Fibroblast of lung (primary cell): ENCODE measurements around the gene NKTR.

Experiments
- EZH2 ChIP-seq: IDR thresholded peaks from 2 replicates; pipeline ENCODE4 v1.5.1; 2012; ENCODE audit warnings: low read length, control low read depth, mild to moderate bottlenecking; ENCODE audit errors: missing control alignments
- TF ChIP-seq, protein P1 (sequence below), 2 donors: IDR thresholded peaks in 1 of 2; conservative IDR thresholded peaks in 1 of 2; 1 replicate in 1 of 2; 2 replicates in 1 of 2; pipeline ENCODE4 v1.5.1; 2011 to 2012; ENCODE audit warnings: low read length in 2 of 2, control low read depth in 1 of 2, inconsistent platforms in 1 of 2, low read depth in 1 of 2, mild to moderate bottlenecking in 1 of 2

DNA sequence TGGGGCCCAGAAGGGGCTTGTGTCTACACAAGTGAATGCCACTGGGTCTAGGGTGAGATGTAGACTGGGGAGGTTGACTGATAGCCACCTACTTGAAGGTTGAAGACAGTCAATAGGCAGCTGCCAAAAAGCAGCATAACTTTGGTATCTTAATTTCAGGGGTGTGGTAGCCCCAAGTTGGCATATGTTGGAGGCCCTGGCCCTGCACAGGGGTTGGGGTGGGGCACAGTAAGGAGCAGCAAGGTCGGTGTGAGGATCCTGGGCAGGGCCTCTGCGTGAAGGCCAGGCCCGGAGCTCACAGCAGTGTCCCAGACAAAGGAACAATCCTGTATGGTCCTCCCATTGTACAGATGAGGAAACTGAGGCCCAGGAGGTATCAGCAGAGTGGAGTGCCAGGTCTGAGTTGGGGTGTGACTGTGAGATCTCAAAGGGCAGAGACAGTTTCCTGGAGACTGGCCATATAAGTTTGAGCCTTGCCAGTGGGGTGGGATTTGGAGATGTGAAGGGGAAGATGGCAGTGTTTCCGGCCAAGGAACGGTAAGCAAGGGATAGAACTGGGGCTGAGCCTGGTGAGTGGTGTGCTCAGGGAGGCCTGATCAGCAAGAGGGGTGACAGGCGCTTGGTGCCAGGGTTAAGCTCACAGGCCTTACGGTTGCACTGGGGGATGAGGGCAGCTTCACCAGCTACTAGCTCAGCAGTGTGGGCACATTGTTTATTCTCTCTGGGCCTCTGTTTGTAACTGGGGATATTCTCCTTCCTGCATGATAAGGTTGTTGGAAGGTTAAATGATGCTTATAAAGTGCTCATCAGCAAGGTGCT is 86.6 kb downstream of the NKTR start:
- TF ChIP-seq, protein P1, sequence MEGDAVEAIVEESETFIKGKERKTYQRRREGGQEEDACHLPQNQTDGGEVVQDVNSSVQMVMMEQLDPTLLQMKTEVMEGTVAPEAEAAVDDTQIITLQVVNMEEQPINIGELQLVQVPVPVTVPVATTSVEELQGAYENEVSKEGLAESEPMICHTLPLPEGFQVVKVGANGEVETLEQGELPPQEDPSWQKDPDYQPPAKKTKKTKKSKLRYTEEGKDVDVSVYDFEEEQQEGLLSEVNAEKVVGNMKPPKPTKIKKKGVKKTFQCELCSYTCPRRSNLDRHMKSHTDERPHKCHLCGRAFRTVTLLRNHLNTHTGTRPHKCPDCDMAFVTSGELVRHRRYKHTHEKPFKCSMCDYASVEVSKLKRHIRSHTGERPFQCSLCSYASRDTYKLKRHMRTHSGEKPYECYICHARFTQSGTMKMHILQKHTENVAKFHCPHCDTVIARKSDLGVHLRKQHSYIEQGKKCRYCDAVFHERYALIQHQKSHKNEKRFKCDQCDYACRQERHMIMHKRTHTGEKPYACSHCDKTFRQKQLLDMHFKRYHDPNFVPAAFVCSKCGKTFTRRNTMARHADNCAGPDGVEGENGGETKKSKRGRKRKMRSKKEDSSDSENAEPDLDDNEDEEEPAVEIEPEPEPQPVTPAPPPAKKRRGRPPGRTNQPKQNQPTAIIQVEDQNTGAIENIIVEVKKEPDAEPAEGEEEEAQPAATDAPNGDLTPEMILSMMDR (conservative IDR thresholded peaks at IDR 0.05 in 1 of 2, IDR thresholded peaks at IDR 0.05 in 1 of 2; ENCODE audit: low read depth in 1 of 2, low read length in 2 of 2) = no peak
- no peak for TF ChIP-seq EZH2
